GM23338 (cell line): Measurements from ENCODE around the gene FAM171A2. TPM values are rescaled to one million over a fixed set of nuclear protein-coding genes. Genes with fewer than 3 reads are reported as not detected.
A peak's percentile ranks its signal among the peaks of the same experiment; 100 is the strongest.

Source experiments
- ATAC-seq: fragments of 200-7000 bp; cut with Tn5 transposase; 3 replicates; pipeline ENCODE4 v1.9.1; 2020
- DNase-seq: peaks from one replicate; pipeline ENCODE4 v3.0.0-alpha.2; 2015; ENCODE audit warnings: low spot score
- H2AFZ ChIP-seq: fragments of 200-600 bp; sonication (generic); 2 replicates; pipeline ENCODE4 v1.8.0; 2016; ENCODE audit warnings: antibody characterized with exemption, mild to moderate bottlenecking, moderate library complexity
- H3F3A ChIP-seq: fragments of 200-600 bp; sonication (generic); replicated peaks from 2 replicates; pipeline ENCODE4 v1.8.0; 2017; ENCODE audit warnings: antibody characterized with exemption, mixed run types, low read depth
- H3K27ac ChIP-seq: fragments of 200-600 bp; sonication (generic); 2 replicates; pipeline ENCODE4 v1.6.1; 2016; ENCODE audit warnings: low read depth
- H3K27me3 ChIP-seq: fragments of 200-600 bp; sonication (generic); 2 replicates; pipeline ENCODE4 v1.8.0; 2016; ENCODE audit warnings: mild to moderate bottlenecking, mixed run types, moderate library complexity; ENCODE audit not compliant: insufficient read depth
- H3K36me3 ChIP-seq: fragments of 200-600 bp; sonication (generic); 2 replicates; pipeline ENCODE4 v1.8.0; 2016; ENCODE audit warnings: mild to moderate bottlenecking; ENCODE audit not compliant: insufficient read depth
- H3K4me1 ChIP-seq: fragments of 200-600 bp; sonication (generic); 2 replicates; pipeline ENCODE4 v1.8.0; 2016; ENCODE audit warnings: mild to moderate bottlenecking, moderate library complexity; ENCODE audit not compliant: insufficient read depth
- H3K4me2 ChIP-seq: fragments of 200-600 bp; sonication (generic); 2 replicates; pipeline ENCODE4 v1.7.1; 2017; ENCODE audit warnings: mixed run types
- H3K4me3 ChIP-seq: fragments of 200-600 bp; sonication (generic); 2 replicates; pipeline ENCODE4 v1.6.1; 2016; ENCODE audit warnings: mixed run types
- H3K79me2 ChIP-seq: fragments of 200-600 bp; sonication (generic); replicated peaks from 2 replicates; pipeline ENCODE4 v1.8.0; 2017; ENCODE audit warnings: mild to moderate bottlenecking; ENCODE audit not compliant: insufficient read depth
- H3K9me2 ChIP-seq: fragments of 200-600 bp; sonication (generic); 2 replicates; pipeline ENCODE4 v1.8.0; 2017; ENCODE audit not compliant: insufficient read depth
- H4K20me1 ChIP-seq: fragments of 200-600 bp; sonication (generic); replicated peaks from 2 replicates; pipeline ENCODE4 v1.8.0; 2017; ENCODE audit warnings: mild to moderate bottlenecking; ENCODE audit not compliant: insufficient read depth
- H3K27ac Mint-ChIP-seq: 2 replicates; pipeline ENCODE4 v1.8.0; 2020; ENCODE audit warnings: inconsistent platforms, mild to moderate bottlenecking, moderate library complexity, mixed read lengths
- H3K27me3 Mint-ChIP-seq: 3 replicates; pipeline ENCODE4 v1.8.0; 2022; ENCODE audit warnings: low read depth, mild to moderate bottlenecking, moderate library complexity, mixed read lengths, inconsistent platforms; ENCODE audit not compliant: insufficient read depth, poor library complexity
- H3K36me3 Mint-ChIP-seq: 3 replicates; pipeline ENCODE4 v1.8.0; 2021; ENCODE audit warnings: low read depth, mild to moderate bottlenecking, inconsistent platforms, moderate library complexity, mixed read lengths
- H3K4me1 Mint-ChIP-seq: 3 replicates; pipeline ENCODE4 v1.8.0; 2020; ENCODE audit warnings: mild to moderate bottlenecking, inconsistent platforms, mixed read lengths
- H3K4me3 Mint-ChIP-seq: 3 replicates; pipeline ENCODE4 v1.8.0; 2021; ENCODE audit warnings: moderate library complexity, mild to moderate bottlenecking, inconsistent platforms, mixed read lengths
- H3K9me3 Mint-ChIP-seq: 3 replicates; pipeline ENCODE4 v1.8.0; 2020; ENCODE audit warnings: moderate library complexity, mild to moderate bottlenecking, inconsistent platforms, mixed read lengths
- CREB1 ChIP-seq: fragments of 250-450 bp; sonication (Bioruptor Pico); IDR thresholded peaks from 2 replicates; pipeline ENCODE4 v1.5.0; 2020; ENCODE audit warnings: low read depth, mild to moderate bottlenecking, moderate library complexity
- ETS1 ChIP-seq: IDR thresholded peaks from 2 replicates; pipeline ENCODE4 v1.6.1; 2016; ENCODE audit warnings: antibody characterized with exemption
- EZH2 ChIP-seq: fragments of 200-600 bp; sonication (generic); IDR thresholded peaks from one replicate; pipeline ENCODE4 v1.8.0; 2017; ENCODE audit warnings: antibody characterized with exemption, mild to moderate bottlenecking, low read depth; ENCODE audit not compliant: unreplicated experiment
- EZH2phosphoT487 ChIP-seq: fragments of 200-600 bp; sonication (generic); IDR thresholded peaks from one replicate; pipeline ENCODE4 v1.8.1; 2018; ENCODE audit warnings: antibody characterized with exemption; ENCODE audit not compliant: unreplicated experiment
- JUNB ChIP-seq: IDR thresholded peaks from one replicate; pipeline ENCODE4 v1.6.1; 2016; ENCODE audit warnings: antibody characterized with exemption; ENCODE audit not compliant: unreplicated experiment
- NANOG ChIP-seq: IDR thresholded peaks from 2 replicates; pipeline ENCODE4 v1.6.1; 2016; ENCODE audit warnings: antibody characterized with exemption, borderline replicate concordance
- POLR2AphosphoS5 ChIP-seq: IDR thresholded peaks from 2 replicates; pipeline ENCODE4 v1.6.1; 2016; ENCODE audit warnings: antibody characterized with exemption, low read depth
- REST ChIP-seq: IDR thresholded peaks from one replicate; pipeline ENCODE4 v1.6.1; 2018; ENCODE audit warnings: antibody characterized with exemption; ENCODE audit not compliant: unreplicated experiment
- STAT1 ChIP-seq: IDR thresholded peaks from one replicate; pipeline ENCODE4 v1.6.1; 2016; ENCODE audit warnings: antibody characterized with exemption; ENCODE audit not compliant: unreplicated experiment
- ZNF114 ChIP-seq: fragments of 250-450 bp; sonication (Bioruptor Pico); IDR thresholded peaks from 2 replicates; pipeline ENCODE4 v1.5.0; 2020; ENCODE audit warnings: mild to moderate bottlenecking, moderate library complexity
- ZNF331 ChIP-seq: fragments of 250-450 bp; sonication (Bioruptor Pico); IDR thresholded peaks from 2 replicates; pipeline ENCODE4 v1.5.0; 2020; ENCODE audit warnings: low read depth, mild to moderate bottlenecking, moderate library complexity
- ZNF462 ChIP-seq: fragments of 250-450 bp; sonication (Bioruptor Pico); IDR thresholded peaks from 2 replicates; pipeline ENCODE4 v1.5.0; 2020; ENCODE audit warnings: mild to moderate bottlenecking, moderate library complexity
- polyA plus RNA-seq: library from polyadenylated mRNA; unstranded; fragments of >200 nt; fragmentation: Nextera tagmentation; extraction: Ambion mirVana; gene quantifications from 2 replicates; pipeline ENCODE4 v1.2.1, GENCODE V29; 2016
- total RNA-seq: library from RNA; depleted of rRNA; stranded (reverse); fragments of >200 nt; shearing (Covaris generic); gene quantifications from 2 replicates; pipeline ENCODE4 v1.2.3, GENCODE V29; 2014
- TF ChIP-seq, protein P1 (sequence below), 2 experiments: fragments of 200-600 bp in 1 of 2; sonication (generic) in 1 of 2; conservative IDR thresholded peaks; 2 replicates each; pipeline versions ENCODE4 v1.5.1 to v1.6.1; 2016 to 2017; ENCODE audit warnings: antibody characterized with exemption in 2 of 2, low read depth in 2 of 2, mild to moderate bottlenecking in 2 of 2, moderate library complexity in 1 of 2

The FAM171A2 gene
- total and polyA plus RNA-seq, 2 experiments from 2014 or later = 4.1 to 35.4 TPM

DNA sequence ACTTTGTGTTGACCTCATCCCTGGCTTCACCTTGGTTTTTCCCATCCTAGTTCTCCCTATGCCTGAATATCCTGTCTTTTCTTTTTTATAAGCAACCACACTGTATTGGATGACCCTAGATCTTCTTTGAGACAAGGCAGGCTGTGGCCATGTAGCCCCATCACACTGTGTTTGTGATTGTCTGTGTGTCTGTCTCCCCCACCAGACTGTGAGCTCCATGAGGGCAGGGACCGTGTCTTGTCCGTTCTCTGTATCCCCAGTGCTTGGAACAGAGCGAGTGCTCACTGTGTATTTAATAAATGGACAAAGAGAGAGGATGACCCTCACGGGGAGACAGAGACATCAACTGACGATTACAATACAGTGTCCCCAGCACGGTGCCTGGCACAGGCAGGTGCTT is 46.1 kb downstream of the FAM171A2 start:
- H3K27me3 ChIP-seq = peaks cover 32% of the 10 kb centered on the region
- H3K27me3 Mint-ChIP-seq = peaks cover 47% of the 10 kb centered on the region
- no peak overlapping the region for H2AFZ ChIP-seq
- no peaks in the 10 kb centered on the region for H3K79me2 ChIP-seq
- peak overlapping the region; percentile 72; the same call in 1 of the 3 replicates for H3K4me3 Mint-ChIP-seq
- H3K4me1 ChIP-seq = peaks cover 6% of the 10 kb centered on the region; the same call in 1 of the 2 replicates
- TF ChIP-seq ZNF114 (CRISPR knock-in tag) (no peak), STAT1 (no peak), REST (no peak), CREB1 (CRISPR knock-in tag) (no peak), ETS1 (no peak), POLR2AphosphoS5 (no peak; the same call in 1 of the 2 replicates), EZH2phosphoT487 (no peak), ZNF331 (CRISPR knock-in tag) (no peak), ZNF462 (no peak), JUNB (no peak), EZH2 (no peak), NANOG (no peak)
- TF ChIP-seq, protein P1, sequence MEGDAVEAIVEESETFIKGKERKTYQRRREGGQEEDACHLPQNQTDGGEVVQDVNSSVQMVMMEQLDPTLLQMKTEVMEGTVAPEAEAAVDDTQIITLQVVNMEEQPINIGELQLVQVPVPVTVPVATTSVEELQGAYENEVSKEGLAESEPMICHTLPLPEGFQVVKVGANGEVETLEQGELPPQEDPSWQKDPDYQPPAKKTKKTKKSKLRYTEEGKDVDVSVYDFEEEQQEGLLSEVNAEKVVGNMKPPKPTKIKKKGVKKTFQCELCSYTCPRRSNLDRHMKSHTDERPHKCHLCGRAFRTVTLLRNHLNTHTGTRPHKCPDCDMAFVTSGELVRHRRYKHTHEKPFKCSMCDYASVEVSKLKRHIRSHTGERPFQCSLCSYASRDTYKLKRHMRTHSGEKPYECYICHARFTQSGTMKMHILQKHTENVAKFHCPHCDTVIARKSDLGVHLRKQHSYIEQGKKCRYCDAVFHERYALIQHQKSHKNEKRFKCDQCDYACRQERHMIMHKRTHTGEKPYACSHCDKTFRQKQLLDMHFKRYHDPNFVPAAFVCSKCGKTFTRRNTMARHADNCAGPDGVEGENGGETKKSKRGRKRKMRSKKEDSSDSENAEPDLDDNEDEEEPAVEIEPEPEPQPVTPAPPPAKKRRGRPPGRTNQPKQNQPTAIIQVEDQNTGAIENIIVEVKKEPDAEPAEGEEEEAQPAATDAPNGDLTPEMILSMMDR (conservative IDR thresholded peaks at IDR 0.05; ENCODE audit: low read depth in 2 of 2) = no peak
- no peaks in the 10 kb centered on the region for H3K9me3 Mint-ChIP-seq
- no peaks in the 10 kb centered on the region for H3K9me2 ChIP-seq
- no peak overlapping the region for H3K4me2 ChIP-seq
- H3F3A ChIP-seq = 0 out of 2 replicates have a peak, but pooled peaks cover 4% of the 10 kb centered on the region
- no peak overlapping the region for H3K27ac ChIP-seq
- no peak for ATAC-seq
- no peak overlapping the region for H3K4me3 ChIP-seq
- 0 out of 2 replicates have a peak, but pooled peaks cover 4% of the 10 kb centered on the region for H3K36me3 ChIP-seq
- no peaks in the 10 kb centered on the region for H4K20me1 ChIP-seq
- H3K27ac Mint-ChIP-seq = no peak overlapping the region
- no peak for DNase-seq
- H3K4me1 Mint-ChIP-seq = peaks cover 25% of the 10 kb centered on the region
- H3K36me3 Mint-ChIP-seq = peaks cover 31% of the 10 kb centered on the region
